HG03159 (cell line): ENCODE results near the gene ZNF487.
"Not testable (repeated sequence)": the region's sequence is repeated elsewhere in the genome, so short reads cannot be mapped to it uniquely, and the experiment has no call there.

Source experiments
- ATAC-seq: cut with Tn5 transposase; IDR thresholded peaks from one replicate; pipeline ENCODE4 v1.9.1; 2021; ENCODE audit warnings: mild to moderate bottlenecking, moderate library complexity; ENCODE audit not compliant: unreplicated experiment

The ZNF487 gene

GRCh38 chr10:43403911-43404703 lies 32.8 kb upstream of the ZNF487 start:
- ATAC-seq, result no peak

GRCh38 chr10:43404704-43405084 lies 32.2 kb upstream of the ZNF487 start:
- no peak for ATAC-seq

GRCh38 chr10:43407148-43407575 lies 29.7 kb upstream of the ZNF487 start:
- peak; percentile 19 for ATAC-seq

GRCh38 chr10:43407576-43408330 lies 29.2 kb upstream of the ZNF487 start:
- ATAC-seq, result peak; percentile 45

- ATAC-seq, result no peak
These were observed 28.6 kb upstream of the ZNF487 start for GRCh38 chr10:43408331-43408709.

GRCh38 chr10:43408710-43409384 lies 28.1 kb upstream of the ZNF487 start, which contains the start of gene HNRNPF:
Gene HNRNPF, minus strand, starts transcription at chr10:43409186. Its CDS starts 21,302 bp downstream, at chr10:43387884.
- peak; percentile 63 for ATAC-seq

GRCh38 chr10:43409385-43410109 lies 27.4 kb upstream of the ZNF487 start:
- ATAC-seq, result no peak

GRCh38 chr10:43410345-43410744 lies 26.6 kb upstream of the ZNF487 start:
- no peak for ATAC-seq

GRCh38 chr10:43411536-43411935 lies 25.4 kb upstream of the ZNF487 start:
- ATAC-seq, result no peak

GRCh38 chr10:43415544-43415943 lies 21.4 kb upstream of the ZNF487 start:
- ATAC-seq, result no peak

GRCh38 chr10:43417950-43418768 lies 18.8 kb upstream of the ZNF487 start:
- ATAC-seq, result peak; percentile 34

- ATAC-seq, result no peak
These were observed 16.9 kb upstream of the ZNF487 start for GRCh38 chr10:43419997-43420368.

GRCh38 chr10:43420369-43421200 lies 16.3 kb upstream of the ZNF487 start:
- ATAC-seq, result peak; percentile 76

- peak; percentile 8 for ATAC-seq
These were observed 15.8 kb upstream of the ZNF487 start for GRCh38 chr10:43421201-43421507.

GRCh38 chr10:43421519-43421918 lies 15.4 kb upstream of the ZNF487 start:
- ATAC-seq, result no peak

GRCh38 chr10:43421944-43422343 lies 15.0 kb upstream of the ZNF487 start:
- not testable (repeated sequence) for ATAC-seq

- ATAC-seq, result no peak
These were observed 12.5 kb upstream of the ZNF487 start for GRCh38 chr10:43424416-43424815.

- not testable (repeated sequence) for ATAC-seq
These were observed 10.4 kb upstream of the ZNF487 start for GRCh38 chr10:43426476-43426875.

- ATAC-seq, result peak; percentile 81
These were observed 9.6 kb upstream of the ZNF487 start for GRCh38 chr10:43427166-43427825.
